GM12891 (cell line): ENCODE results near the gene SEMA5A.
A peak's percentile ranks its signal among the peaks of the same experiment; 100 is the strongest.

ENCODE experiments used
- DNase-seq: peaks from one replicate; pipeline ENCODE4 v3.0.0; 2011; ENCODE audit warnings: low spot score; ENCODE audit not compliant: insufficient read length
- FAIRE-seq: peaks from 2 replicates; lab custom pipeline; 2011; peaks lifted over from hg19 to GRCh38; lab: Jason Lieb, UNC
- PAX5 ChIP-seq: IDR thresholded peaks from 2 replicates; pipeline ENCODE4 v1.6.1; 2011; ENCODE audit warnings: low read length, moderate library complexity, mild to moderate bottlenecking; ENCODE audit not compliant: insufficient read depth, severe bottlenecking
- POLR2A ChIP-seq: IDR thresholded peaks from 2 replicates; pipeline ENCODE4 v1.6.1; 2011; ENCODE audit warnings: low read depth, low read length, control low read depth
- POLR2AphosphoS5 ChIP-seq: IDR thresholded peaks from 2 replicates; pipeline ENCODE4 v1.6.1; 2011; ENCODE audit warnings: low read depth, low read length, control low read depth
- POU2F2 ChIP-seq: IDR thresholded peaks from 2 replicates; pipeline ENCODE4 v1.6.1; 2011; ENCODE audit warnings: low read depth, mild to moderate bottlenecking, control low read depth, low read length, moderate library complexity
- SPI1 ChIP-seq: IDR thresholded peaks from 2 replicates; pipeline ENCODE4 v1.6.1; 2011; ENCODE audit warnings: low read depth, low read length, control low read depth
- TAF1 ChIP-seq: IDR thresholded peaks from 2 replicates; pipeline ENCODE4 v1.6.1; 2011; ENCODE audit warnings: low read depth, low read length, control low read depth

SEMA5A gene

DNA sequence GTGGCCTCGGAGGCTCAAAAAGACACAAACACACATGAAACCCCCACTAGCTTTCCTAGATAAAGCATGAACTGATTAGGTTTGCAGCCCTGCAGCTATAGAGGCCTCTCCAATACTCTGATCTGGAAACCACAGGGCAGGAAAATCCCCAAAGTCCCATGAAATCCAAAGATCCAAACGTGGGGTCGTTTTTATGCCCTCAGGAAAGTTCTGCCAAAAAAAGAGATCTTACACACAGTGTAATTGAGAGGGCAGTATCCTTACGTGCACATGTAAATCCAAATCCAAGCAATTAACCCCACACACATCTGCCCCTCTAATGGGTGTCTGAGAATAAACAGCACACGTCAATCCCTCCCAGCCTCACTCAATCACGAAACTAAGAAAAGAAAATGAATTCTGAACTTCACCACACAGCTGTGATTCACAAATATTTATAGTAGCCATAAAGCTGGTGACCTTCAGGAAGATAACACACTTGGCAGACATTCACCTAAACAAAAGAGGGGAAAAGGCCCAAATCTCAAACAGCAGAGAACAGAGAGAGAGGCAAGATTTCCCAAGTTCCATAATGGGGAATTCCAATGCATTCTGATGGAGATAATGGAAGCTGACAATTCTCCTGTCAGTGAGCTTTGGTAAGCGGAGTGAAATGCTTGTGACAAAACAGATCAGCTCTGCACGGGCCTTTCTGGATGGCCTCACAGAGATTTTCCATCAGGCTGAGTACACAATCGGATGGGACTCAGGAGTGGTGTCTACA lies 114.2 kb downstream of the SEMA5A start:
- no peak for TF ChIP-seq TAF1
- TF ChIP-seq POLR2A, result no peak
- no peak for TF ChIP-seq PAX5
- TF ChIP-seq POU2F2, result no peak
- TF ChIP-seq POLR2AphosphoS5, result no peak
- no peak for TF ChIP-seq SPI1
- no peak for DNase-seq
- FAIRE-seq, result no peak

DNA sequence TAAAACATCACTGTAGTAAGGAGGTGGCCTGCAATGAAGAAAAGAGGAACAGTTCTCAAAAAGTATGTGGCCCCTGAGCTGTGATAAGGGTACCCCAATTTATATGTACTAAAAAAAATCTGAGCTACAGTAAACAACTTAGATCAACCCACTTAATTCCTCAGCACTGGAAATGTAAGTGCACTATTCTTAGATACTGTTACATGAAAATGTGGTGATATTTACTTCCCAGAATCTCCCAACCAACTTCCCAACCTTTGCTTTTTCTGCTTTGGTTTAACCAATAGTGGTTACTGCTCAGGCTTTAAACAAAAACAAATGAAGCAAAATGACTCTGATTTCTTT lies 114.8 kb downstream of the SEMA5A start:
- TF ChIP-seq POU2F2 (no peak), POLR2AphosphoS5 (no peak), POLR2A (no peak), PAX5 (no peak), SPI1 (no peak), TAF1 (no peak)
- FAIRE-seq (no peak), DNase-seq (no peak)

DNA sequence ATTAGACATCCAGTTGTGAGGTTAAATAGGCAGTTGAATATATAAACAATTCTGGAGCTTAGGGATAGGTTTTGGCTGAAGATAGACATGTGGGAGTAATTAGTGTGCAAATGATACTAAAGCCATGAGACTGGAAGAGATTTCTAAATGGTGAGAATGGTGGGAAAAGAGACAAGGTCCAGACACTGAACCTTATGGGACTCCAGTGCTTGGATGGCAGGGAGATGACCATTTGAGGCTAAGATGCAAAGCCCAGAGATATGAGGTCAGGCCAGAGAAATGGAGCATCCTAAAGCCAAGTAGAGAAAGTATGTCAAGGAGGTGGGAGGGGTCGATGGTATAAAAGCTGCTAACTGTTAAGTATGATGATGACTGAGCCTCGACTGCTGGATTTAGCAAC lies 115.6 kb downstream of the SEMA5A start:
- no peak for TF ChIP-seq POLR2AphosphoS5
- no peak for TF ChIP-seq PAX5
- no peak for TF ChIP-seq POU2F2
- TF ChIP-seq POLR2A, result no peak
- TF ChIP-seq TAF1, result no peak
- no peak for TF ChIP-seq SPI1
- DNase-seq (no peak), FAIRE-seq (no peak)

DNA sequence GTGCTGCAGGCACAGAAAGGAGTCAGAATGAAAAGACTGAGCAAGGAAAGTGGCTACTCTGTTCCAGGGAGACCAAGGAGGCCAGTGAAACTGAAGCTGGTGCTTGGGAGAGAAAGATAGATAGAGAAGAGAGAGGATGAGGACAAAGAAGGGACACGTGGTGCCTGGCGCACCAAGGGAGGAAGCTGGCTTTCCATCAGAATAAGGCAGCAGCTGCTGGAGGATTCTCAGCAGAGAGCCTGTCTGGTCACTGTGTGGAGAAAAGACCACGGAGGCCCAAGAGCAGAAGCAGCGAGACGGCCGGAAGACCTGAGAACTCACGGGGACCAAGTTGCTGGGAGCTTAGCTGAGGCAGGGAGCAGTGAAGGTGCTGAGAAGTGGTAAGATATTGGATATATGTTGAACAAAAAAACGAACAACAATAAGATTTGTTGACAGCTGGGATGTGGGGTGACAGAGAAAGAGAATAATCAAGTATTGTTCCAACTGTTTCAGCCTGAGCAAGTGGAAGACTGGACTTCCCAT lies 116.1 kb downstream of the SEMA5A start:
- DNase-seq (no peak), FAIRE-seq (no peak)
- TF ChIP-seq POLR2A (no peak), PAX5 (no peak), POU2F2 (no peak), TAF1 (no peak), POLR2AphosphoS5 (no peak), SPI1 (no peak)

DNA sequence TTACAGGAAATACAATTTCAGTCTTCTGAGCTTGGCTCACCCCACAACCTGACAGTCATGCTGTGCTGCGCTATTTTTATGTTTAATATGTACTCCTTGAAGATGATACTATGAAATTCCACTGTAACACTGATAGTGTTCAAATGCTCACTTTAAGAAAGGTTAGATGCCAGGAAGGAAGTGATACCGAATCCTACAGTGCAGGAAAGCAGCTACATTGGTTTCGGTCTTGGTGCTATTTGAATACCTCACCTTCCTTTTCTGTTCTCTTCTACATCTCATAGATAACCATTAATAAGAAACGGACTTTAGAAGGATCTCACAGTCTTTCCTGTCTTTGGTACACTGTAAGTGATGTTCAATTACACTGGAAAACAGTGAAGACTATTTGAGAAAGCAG lies 117.6 kb downstream of the SEMA5A start:
- peak; percentile 87 for TF ChIP-seq SPI1
- TF ChIP-seq POU2F2, result no peak
- TF ChIP-seq TAF1, result no peak
- FAIRE-seq, result peak; percentile 9
- DNase-seq, result no peak

DNA sequence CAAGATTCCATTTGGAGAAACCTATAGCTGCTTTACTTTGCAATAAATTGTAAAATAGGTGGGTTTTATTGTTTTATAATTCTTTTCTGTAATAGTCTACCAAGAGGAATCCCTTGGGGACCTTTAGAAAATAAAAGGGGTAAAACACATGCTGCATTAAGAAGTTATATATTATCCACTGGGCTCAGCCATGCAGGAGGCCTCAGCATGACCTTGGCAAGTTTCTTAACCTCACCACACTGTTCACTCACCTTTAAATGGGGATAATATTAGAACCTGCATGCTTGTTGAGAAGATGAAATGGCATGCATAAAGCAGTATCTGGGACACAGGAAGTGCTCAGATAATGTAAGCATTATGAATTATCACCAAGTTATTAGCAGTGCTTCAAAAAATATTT lies 120.2 kb downstream of the SEMA5A start:
- TF ChIP-seq TAF1, result no peak
- TF ChIP-seq POU2F2, result no peak
- TF ChIP-seq PAX5, result no peak
- no peak for TF ChIP-seq SPI1
- no peak for TF ChIP-seq POLR2AphosphoS5
- TF ChIP-seq POLR2A, result no peak
- no peak for FAIRE-seq
- DNase-seq, result no peak

DNA sequence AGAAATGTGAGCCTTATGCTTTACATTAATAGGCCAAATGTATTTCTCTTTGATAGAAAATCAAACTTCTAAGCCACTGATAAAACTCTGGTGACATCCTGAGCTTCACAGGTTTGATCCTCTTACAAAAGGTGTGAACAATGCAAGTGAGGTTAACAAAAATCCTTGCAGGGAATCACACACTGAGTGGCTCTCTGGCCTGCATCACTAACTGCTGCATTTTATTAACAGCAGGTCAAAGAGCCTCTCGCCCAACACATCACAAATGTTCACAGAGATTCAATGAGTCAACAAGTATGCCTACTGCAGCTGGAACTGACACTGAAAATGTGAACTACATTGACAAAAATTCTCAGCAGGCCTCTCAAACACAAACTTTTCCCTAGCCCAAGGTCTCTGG lies 122.3 kb downstream of the SEMA5A start:
- DNase-seq (no peak), FAIRE-seq (no peak)
- TF ChIP-seq SPI1 (no peak), PAX5 (no peak), POLR2AphosphoS5 (no peak), POLR2A (no peak), POU2F2 (no peak), TAF1 (no peak)

DNA sequence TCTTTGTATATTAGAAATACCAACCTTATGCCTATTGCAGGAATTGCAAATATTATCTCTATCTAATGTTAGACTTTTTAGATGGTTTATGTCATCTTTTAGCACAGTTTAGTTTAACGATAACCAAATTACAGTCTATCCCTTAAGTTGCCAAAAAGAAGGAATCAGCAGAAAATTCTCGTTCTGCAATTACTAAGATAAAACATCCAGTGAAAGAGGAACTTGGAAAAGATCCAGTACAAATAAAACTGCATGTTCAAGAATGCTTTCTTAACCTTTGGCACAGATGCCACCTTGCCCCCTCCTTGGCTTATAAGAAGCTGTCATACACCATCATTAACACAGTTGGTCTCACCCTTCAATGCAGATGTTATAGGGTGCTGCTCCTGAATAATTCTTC lies 124.0 kb downstream of the SEMA5A start:
- TF ChIP-seq POU2F2, result no peak
- no peak for TF ChIP-seq POLR2AphosphoS5
- TF ChIP-seq POLR2A, result no peak
- no peak for TF ChIP-seq SPI1
- no peak for TF ChIP-seq PAX5
- no peak for TF ChIP-seq TAF1
- FAIRE-seq (no peak), DNase-seq (no peak)

DNA sequence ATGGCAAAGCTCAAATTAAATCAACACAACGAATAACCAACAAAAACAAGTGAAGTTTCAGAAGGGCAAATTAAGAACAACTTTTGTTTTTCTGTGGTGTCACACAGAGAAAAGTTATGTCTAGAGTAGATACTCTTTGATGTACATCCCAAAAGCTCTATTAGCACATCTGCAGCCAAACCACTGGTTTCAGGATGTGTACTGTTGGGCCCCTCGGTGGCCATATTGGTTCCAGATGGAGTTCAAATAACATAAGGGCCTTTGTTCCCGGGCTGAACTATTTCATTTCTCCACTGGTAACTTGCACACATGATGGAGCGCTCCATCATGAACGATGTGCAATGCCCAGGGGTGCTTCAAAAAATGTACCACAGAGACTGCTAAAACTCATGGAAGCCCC lies 126.1 kb downstream of the SEMA5A start:
- TF ChIP-seq POU2F2, result no peak
- TF ChIP-seq SPI1, result no peak
- no peak for TF ChIP-seq PAX5
- TF ChIP-seq TAF1, result no peak
- TF ChIP-seq POLR2AphosphoS5, result no peak
- TF ChIP-seq POLR2A, result no peak
- FAIRE-seq (no peak), DNase-seq (no peak)

DNA sequence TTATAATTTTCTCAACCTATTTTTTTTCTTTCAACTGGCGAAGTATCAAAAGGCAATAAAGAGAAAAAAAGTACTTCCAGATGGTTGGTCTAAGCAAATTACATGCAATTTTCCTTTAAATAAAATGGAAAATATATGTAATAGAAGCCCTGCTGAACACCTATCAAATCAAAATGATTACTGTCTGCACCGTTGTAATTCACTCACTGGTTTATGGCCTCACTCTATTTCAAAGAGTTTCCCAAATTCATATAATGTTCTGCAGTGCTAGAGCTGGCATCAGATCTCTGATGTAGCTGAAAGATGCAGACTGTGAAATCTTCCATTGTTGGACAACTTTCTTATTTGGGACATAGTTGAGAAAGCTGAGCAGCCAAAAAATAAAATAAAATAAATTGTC lies 130.3 kb downstream of the SEMA5A start:
- DNase-seq, result no peak
- no peak for FAIRE-seq
- no peak for TF ChIP-seq PAX5
- TF ChIP-seq POLR2A, result no peak
- TF ChIP-seq POLR2AphosphoS5, result no peak
- TF ChIP-seq POU2F2, result no peak
- no peak for TF ChIP-seq SPI1
- no peak for TF ChIP-seq TAF1
